Gastrocnemius medialis (tissue), 4 donors: ENCODE results near the gene C11orf71. TPM values are rescaled to one million over a fixed set of nuclear protein-coding genes. Genes with fewer than 3 reads are reported as not detected.

Experiments used
- ATAC-seq, 2 donors: fragments of 150-250 bp; one replicate each; pipeline ENCODE4 v1.9.1; 2016
- DNase-seq, 2 donors: peaks; one replicate each; pipeline ENCODE4 v3.0.0-alpha.2; 2019
- H3K27ac ChIP-seq, 4 donors: fragments of 200-600 bp; sonication (generic); 1 replicate in 1 of 4; 2 replicates in 3 of 4; pipeline ENCODE4 v1.5.1; 2016 to 2018; ENCODE audit warnings: mild to moderate bottlenecking in 2 of 4, moderate library complexity in 1 of 4
- H3K27me3 ChIP-seq, 3 donors: fragments of 200-600 bp; sonication (generic) in 2 of 3; 1 replicate in 1 of 3; 2 replicates in 2 of 3; pipeline versions ENCODE4 v1.5.1 to v1.6.0; 2016 to 2019; ENCODE audit warnings: mild to moderate bottlenecking in 1 of 3, moderate library complexity in 1 of 3
- H3K36me3 ChIP-seq, 2 donors: fragments of 200-600 bp; sonication (generic) in 1 of 2; one replicate each; pipeline ENCODE4 v1.5.1; 2017 to 2018
- H3K4me1 ChIP-seq, 2 donors: fragments of 200-600 bp; sonication (generic) in 1 of 2; one replicate each; pipeline ENCODE4 v1.5.1; 2016 to 2017; ENCODE audit warnings: mild to moderate bottlenecking in 2 of 2
- H3K4me3 ChIP-seq, 4 donors: fragments of 200-600 bp; sonication (generic) in 3 of 4; 1 replicate in 1 of 4; 2 replicates in 3 of 4; pipeline ENCODE4 v1.5.1; 2016 to 2019; ENCODE audit warnings: mild to moderate bottlenecking in 2 of 4
- H3K9me3 ChIP-seq, 3 donors: fragments of 200-600 bp; sonication (generic) in 2 of 3; 1 replicate in 1 of 3; 2 replicates in 2 of 3; pipeline ENCODE4 v1.5.1; 2016 to 2019
- POLR2A ChIP-seq, 2 donors: fragments of 450-650 bp; IDR thresholded peaks; one replicate each; pipeline ENCODE4 v1.6.1; 2017; ENCODE audit warnings: antibody characterized with exemption in 2 of 2, mild to moderate bottlenecking in 2 of 2, moderate library complexity in 2 of 2
- in situ Hi-C, 4 donors: fragments of 200-750 bp; cut with MboI; loops; one replicate each; pipeline versions ENCODE4 v1.15.0 to v1.8.0; 2017; ENCODE audit warnings: low sequenced_read_pairs in 4 of 4
- intact Hi-C: fragments of 100-400 bp; cut with DNase I; formaldehyde crosslinking; loops from one replicate; pipeline ENCODE4 v1.15.1; 2023; ENCODE audit warnings: low total_unique reads
- total RNA-seq, 4 donors: library from RNA; depleted of rRNA; stranded (reverse); fragments of >200 nt; gene quantifications; one replicate each; pipeline versions ENCODE4 v1.1.0 to v1.2.3, GENCODE V29; 2016
- TF ChIP-seq, protein P1 (sequence below), 5 experiments: fragments of 450-650 bp in 3 of 5; fragments of 200-600 bp in 2 of 5; sonication (generic) in 2 of 5; IDR thresholded peaks in 4 of 5; conservative IDR thresholded peaks in 1 of 5; 1 replicate in 4 of 5; 2 replicates in 1 of 5; pipeline ENCODE4 v1.5.1; 2016 to 2019; ENCODE audit warnings: antibody characterized with exemption in 5 of 5, mild to moderate bottlenecking in 3 of 5, moderate library complexity in 3 of 5

C11orf71 gene
- total RNA-seq, 4 donors from 2014 or later, result 3.4 to 18.0 (median 8.7) TPM

- intact Hi-C loops, result no loop called here
- TF ChIP-seq POLR2A (IDR thresholded peaks at IDR 0.05), result no peak
- TF ChIP-seq, protein P1, sequence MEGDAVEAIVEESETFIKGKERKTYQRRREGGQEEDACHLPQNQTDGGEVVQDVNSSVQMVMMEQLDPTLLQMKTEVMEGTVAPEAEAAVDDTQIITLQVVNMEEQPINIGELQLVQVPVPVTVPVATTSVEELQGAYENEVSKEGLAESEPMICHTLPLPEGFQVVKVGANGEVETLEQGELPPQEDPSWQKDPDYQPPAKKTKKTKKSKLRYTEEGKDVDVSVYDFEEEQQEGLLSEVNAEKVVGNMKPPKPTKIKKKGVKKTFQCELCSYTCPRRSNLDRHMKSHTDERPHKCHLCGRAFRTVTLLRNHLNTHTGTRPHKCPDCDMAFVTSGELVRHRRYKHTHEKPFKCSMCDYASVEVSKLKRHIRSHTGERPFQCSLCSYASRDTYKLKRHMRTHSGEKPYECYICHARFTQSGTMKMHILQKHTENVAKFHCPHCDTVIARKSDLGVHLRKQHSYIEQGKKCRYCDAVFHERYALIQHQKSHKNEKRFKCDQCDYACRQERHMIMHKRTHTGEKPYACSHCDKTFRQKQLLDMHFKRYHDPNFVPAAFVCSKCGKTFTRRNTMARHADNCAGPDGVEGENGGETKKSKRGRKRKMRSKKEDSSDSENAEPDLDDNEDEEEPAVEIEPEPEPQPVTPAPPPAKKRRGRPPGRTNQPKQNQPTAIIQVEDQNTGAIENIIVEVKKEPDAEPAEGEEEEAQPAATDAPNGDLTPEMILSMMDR (IDR thresholded peaks at IDR 0.05 in 4 of 5, conservative IDR thresholded peaks at IDR 0.05 in 1 of 5), result no peak
- H3K27ac ChIP-seq, result no peak overlapping the region
- no peak overlapping the region for H3K4me3 ChIP-seq
- no peaks in the 10 kb centered on the region for H3K36me3 ChIP-seq
- ATAC-seq, result no peak
- H3K9me3 ChIP-seq, result no peaks in the 10 kb centered on the region
- H3K4me1 ChIP-seq, result no peaks in the 10 kb centered on the region
- DNase-seq, result no peak
- in situ Hi-C loops, result no loop called here
- no peaks in the 10 kb centered on the region for H3K27me3 ChIP-seq
These were observed 50.3 kb downstream of the C11orf71 start for GRCh38 chr11:114350022-114350421.

Other genes with a start within 250 kb of the C11orf71 start
- 100 to 1,000 TPM; 157 to 968 (median 541) TPM for gene NNMT, start 104.1 kb downstream of the C11orf71 start, total RNA-seq
- 10 to 100 TPM in 3 of 4 donors, 1 to 10 TPM in 1; 6.2 to 14.9 (median 11.6) TPM for gene RBM7, start 155 bp upstream of the C11orf71 start, total RNA-seq
- 100 to 1,000 TPM in 2 of 4 donors, 10 to 100 TPM in 2; 29.3 to 177 (median 91.2) TPM for gene REXO2, start 39.0 kb upstream of the C11orf71 start, total RNA-seq
- 1 to 10 TPM in 2 of 4 donors, under 1 TPM in 1, not detected in 1; 0.20 to 2.1 (median 1.2) TPM for gene NXPE1, start 159.4 kb upstream of the C11orf71 start, total RNA-seq
- under 1 TPM in 1 of 4 donors, not detected in 3; 0.80 TPM for gene NXPE4, start 195.3 kb upstream of the C11orf71 start, total RNA-seq